Stimulated activated naive CD4-positive, alpha-beta T cell treated with Interleukin-2 at 50 U/mL for 16 hours (primary cell): ENCODE measurements around the gene QSOX2.

Experiments
- DNase-seq: peaks from one replicate; lab custom pipeline; 2025; lab: John Stamatoyannopoulos, UW

Gene QSOX2

DNA sequence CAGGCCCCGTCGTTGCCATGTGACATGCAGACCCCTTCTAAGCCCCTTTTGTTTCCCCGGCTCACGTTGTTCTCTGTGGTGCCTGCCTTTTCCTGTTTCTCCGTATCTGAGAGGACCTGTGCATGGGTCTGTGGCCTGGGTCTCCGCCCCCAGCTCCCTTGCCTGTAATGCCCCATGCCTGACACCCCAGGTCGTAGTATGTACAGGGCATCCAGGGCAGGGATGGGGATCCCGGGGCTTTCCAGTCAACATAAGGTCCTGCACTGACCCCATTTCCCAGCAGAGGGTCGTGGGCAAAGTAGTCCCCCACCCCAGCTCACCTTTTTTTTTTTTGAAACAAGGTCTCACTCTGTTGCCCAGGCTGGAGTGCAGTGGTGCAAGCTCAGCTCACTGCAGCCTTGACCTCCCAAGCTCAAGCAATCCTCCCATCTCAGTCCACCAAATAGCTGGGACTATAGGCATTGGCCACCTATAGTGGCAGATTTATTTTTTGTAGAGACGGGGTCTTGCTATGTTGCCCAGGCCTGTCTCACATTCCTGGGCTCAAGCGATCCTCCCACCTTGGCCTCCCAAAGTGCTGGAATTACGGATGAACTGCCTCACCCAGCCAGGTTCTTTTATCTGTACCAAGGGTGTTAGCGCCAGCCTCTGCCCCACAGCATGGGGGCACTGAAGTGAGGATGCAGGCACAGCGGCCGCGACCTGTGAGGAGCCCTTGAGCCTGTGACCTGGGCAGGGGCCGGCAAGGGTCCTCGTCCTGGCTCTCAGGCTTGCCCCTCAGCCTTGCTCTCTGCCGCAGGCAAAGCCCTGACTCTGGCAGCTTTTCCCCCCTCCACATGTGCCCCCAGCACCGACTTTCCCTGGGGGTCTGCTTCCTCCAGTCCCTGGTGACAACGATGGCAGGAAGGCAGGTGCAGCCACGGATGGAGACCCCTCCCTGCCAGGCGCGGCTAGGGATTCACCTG, 19.1 kb upstream of the QSOX2 start:
- no peak for DNase-seq

GRCh38 chr9:136264031-136264430, 18.4 kb upstream of the QSOX2 start:
- DNase-seq: no peak

DNA sequence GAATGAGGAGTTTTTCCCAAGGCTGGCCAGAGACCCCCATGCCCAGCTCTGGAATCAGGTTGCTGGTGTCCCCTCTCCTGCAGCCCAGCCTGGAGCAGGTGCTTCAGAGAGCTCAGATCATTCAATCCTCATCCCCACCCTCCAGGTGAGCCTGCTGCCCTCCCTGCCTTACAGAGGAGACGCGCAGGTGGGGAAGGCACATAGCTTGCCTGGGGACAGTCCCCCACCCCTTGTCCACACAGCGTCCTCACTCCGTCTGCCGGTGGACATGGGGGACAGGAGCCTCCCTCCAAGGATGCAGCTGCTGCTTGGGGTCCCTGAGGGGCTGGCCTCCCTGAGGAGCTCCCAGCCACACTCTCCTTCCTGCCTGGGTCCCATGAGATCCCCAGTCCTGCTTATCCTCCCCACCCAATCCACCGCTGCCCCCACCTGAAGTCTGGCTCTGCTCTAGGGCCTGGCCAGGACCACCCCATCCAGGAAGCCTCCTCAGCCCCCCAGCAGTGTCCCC, 17.1 kb upstream of the QSOX2 start:
- DNase-seq: no peak

- DNase-seq: no peak
Measured at GRCh38 chr9:136261686-136262430, 16.2 kb upstream of the QSOX2 start.

DNA sequence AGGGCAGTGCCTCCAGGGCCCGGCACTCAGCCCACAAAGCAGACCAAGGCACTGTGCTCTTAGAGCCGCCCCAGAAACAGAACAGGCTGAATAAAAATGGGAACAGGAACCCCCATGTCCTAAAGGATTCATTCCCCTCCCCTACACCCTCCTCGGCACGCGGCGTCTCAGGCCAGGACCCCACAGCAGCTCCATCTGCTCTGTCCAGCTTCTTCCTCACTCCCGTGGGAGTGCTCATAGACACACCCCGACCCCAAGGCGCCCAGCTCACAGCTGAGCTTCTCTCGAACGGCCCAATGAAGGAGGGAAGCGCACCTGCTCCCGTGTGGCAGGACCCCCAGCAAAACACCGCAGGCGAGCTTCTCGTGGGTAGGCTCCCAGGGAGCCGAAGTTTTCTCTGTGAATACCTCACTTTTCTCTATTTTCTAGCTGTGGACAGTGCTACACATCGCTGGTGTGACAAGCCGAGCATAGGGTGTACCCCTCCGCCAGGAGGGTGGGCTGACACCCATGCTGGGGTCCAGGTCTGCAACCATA, 15.4 kb upstream of the QSOX2 start:
- DNase-seq: no peak

- DNase-seq: no peak
Measured at GRCh38 chr9:136260521-136260920, 14.9 kb upstream of the QSOX2 start.

DNA sequence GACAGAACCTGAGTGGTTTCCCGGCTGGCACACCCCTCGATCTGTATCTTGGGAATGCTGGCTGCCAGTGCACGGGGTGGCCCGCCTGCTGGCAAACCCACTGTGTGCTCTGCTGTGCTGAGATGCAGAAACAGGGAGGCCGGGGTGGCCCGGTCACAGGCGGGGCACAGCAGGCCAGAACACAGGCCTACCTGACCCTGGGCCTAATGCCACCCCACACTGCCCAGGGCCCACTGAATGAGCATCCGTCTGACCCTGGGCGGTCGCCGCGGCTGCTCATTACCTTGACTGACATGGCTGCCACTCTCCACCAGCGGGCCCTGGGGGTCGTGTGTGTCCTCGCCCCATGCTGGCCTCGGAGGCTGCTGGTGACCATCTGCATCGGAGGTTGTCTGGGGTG, 14.2 kb upstream of the QSOX2 start:
- DNase-seq: no peak

DNA sequence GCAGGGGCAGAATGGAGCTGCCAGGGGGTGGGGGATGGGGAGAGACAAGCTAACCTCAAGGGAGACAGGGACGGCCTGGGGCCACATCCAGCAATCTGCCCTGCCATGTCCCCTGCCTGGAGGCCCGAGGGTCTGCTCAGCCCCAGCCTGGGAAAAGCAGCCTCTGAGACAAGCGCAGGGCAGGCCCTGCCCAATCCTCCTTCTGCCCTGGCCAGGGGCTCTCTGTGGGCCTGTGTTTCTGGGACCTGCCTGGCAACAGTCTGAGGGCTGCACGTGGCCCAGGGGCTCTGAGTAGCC, 13.9 kb upstream of the QSOX2 start:
- no peak for DNase-seq

GRCh38 chr9:136258786-136259516, 13.3 kb upstream of the QSOX2 start:
- no peak for DNase-seq

GRCh38 chr9:136258299-136258625, 12.7 kb upstream of the QSOX2 start:
- no peak for DNase-seq

- no peak for DNase-seq
Measured at GRCh38 chr9:136257381-136258298, 12.0 kb upstream of the QSOX2 start.

DNA sequence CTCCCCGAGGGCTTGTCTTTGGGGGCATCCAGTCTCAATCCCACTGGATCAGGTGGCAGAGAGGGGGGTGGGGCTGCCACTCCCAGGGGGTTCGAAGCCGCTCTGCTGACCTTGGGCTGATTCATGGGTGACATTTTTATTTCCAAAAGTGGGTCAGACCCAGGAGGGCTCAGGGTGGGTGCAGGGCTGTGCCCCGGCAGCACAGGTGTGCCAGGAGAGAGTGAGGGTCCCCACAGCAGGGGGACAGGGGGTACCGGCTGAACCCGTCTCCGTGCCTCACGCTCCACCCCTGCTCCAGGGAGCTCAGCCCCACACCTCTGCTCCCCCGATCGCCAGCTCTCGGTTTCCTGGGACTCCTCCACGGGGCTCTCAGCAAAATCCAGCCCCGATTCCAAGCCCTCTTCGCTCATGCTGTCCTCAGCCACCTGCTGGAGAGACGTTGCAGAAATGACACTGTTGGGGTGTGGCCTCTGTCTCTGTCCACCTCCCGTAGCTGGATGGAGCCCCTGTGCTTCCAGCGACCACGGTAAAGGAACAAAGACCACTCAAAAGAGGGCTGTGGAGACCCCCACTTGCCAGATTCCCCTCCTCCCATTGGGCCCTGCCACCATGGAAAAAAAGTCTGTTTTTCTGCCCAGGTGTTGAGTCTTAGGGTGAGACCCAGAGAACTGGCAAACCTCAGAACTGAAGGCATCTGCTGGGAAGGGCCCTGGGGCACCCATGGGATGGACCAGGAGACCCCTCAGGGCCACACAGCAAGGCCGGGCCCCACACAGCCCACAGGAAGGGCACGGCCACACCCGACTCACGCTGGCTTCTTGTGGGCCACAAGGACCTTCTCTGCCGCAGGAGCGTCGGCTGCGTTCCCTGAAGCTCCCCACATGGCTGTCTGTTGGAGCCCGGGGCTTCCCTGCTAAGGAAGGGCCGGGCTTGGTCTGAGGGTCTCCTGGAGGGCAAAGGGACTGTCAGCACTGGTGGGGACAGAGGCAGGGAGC, 10.6 kb upstream of the QSOX2 start:
- DNase-seq: no peak

DNA sequence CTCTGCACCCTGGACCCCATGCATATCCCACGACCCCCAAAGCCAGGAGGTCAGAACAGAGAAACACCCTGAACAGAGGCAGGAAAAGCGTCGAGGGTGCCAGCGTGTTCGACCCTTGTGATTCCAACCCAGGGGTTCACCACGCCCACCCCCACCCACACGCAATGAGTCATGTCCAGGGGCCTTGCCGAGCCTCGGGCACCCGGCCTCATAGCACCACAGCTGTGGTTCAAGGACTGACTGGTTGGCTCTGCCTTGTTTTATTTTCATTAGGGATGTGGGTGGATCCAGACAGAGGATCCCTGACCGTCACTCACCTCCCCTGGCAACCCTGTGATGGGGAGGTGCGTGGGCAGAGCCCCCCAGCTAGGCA, 9.5 kb upstream of the QSOX2 start:
- DNase-seq: peak; percentile 17

DNA sequence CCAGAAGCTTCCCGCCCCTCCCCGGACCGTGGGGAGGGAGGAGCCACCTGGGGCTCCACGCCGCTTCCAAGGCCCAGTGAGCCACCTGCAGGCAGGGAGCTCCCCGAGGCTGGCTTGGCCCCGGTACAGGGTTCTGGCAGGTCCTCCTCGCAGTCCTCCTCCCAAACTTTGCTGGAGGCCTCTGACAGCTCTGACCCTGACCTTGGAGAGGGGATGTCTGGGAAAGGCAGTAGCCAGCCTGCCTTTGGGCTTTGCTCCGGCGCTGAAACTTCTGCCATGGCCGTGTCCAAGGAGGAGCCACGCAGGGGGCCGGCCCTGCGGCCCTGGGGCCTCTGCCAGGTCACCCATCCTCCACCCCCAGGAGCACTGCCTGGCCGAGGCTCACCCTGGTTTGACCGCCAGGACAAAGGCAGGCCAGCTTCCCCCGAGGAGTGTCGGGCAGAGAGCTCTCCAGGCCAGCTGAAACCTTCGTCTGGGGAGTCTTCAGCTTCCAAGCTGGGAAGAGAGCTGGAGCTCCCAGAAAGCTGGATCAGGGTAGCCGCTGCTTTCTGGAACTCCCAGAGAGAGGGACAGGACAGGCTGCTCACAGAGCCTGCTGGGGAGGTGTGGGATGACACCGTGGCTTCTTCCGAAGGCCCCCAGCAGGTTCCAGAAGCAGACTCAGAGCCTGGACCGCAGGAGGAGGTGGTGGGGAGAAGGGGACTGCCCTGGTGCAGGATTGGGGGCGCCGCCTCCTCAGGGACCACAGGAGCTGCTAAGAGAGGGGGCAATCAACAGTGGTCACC, 9.0 kb upstream of the QSOX2 start:
- DNase-seq: no peak

GRCh38 chr9:136253246-136254130, 7.9 kb upstream of the QSOX2 start:
- DNase-seq: no peak

DNA sequence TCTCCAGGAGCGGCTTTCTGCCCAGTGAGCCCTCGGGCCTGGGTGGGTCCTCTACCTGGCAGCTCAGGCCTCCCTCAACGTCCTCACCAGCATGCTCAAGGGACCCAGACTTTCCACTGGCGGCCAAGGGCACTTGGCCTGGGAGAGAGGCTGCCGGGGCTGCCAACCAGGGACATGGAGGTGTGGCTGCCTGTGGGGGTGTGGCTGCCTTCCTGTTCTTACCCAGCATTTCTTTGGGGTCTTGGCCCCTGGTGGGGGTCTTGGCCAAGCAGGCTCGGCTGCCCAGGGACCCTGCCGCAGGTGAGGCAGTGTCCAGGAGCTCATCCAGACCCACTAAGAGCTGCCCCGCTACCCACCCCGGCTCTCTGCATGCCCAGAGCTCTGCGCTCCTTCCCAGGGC, 7.2 kb upstream of the QSOX2 start:
- no peak for DNase-seq

GRCh38 chr9:136252281-136252680, 6.7 kb upstream of the QSOX2 start:
- DNase-seq: no peak
